Vagina (tissue), 1 donor: ENCODE measurements around the gene MXD3. TPM values are rescaled to one million over a fixed set of nuclear protein-coding genes. Genes with fewer than 3 reads are reported as not detected.

ENCODE experiments used
- total RNA-seq: library from RNA; depleted of rRNA; stranded (reverse); fragments of >200 nt; gene quantifications from one replicate; pipeline ENCODE4 v1.2.3, GENCODE V29; 2016

Gene MXD3
- total RNA-seq, 1 donor from 2014 or later: 5.4 TPM

Other genes starting within 250 kb of the MXD3 start
- 12.0 TPM for gene FGFR4, start 225.0 kb downstream of the MXD3 start, total RNA-seq
- 45.4 TPM for gene NSD1, start 178.1 kb downstream of the MXD3 start, total RNA-seq
- 48.6 TPM for gene RAB24, start 8.2 kb downstream of the MXD3 start, total RNA-seq
- gene PRELID1, start 8.1 kb downstream of the MXD3 start, total RNA-seq: 93.3 TPM
- gene LMAN2, start 39.8 kb upstream of the MXD3 start, total RNA-seq: 166 TPM
- gene RGS14, start 46.0 kb upstream of the MXD3 start, total RNA-seq: 49.1 TPM
- not detected for gene SLC34A1, start 72.5 kb upstream of the MXD3 start, total RNA-seq
- gene PFN3, start 88.8 kb upstream of the MXD3 start, total RNA-seq: not detected
- 5.2 TPM for gene F12, start 97.7 kb upstream of the MXD3 start, total RNA-seq
- gene GRK6, start 114.8 kb upstream of the MXD3 start, total RNA-seq: 28.7 TPM
- 1.2 TPM for gene PRR7, start 134.9 kb upstream of the MXD3 start, total RNA-seq
- 69.0 TPM for gene DBN1, start 161.7 kb upstream of the MXD3 start, total RNA-seq
- 118 TPM for gene PDLIM7, start 185.7 kb upstream of the MXD3 start, total RNA-seq
- gene DOK3, start 197.9 kb upstream of the MXD3 start, total RNA-seq: 12.0 TPM
- 125 TPM for gene DDX41, start 205.1 kb upstream of the MXD3 start, total RNA-seq
- gene FAM193B, start 242.7 kb upstream of the MXD3 start, total RNA-seq: 72.4 TPM